Stimulated activated CD8-positive, alpha-beta memory T cell treated with anti-CD3 and anti-CD28 coated beads, Interleukin-7, amount 100 ng/mL, for 1 hour (primary cell): ENCODE results near the gene NAPSA.

Experiments
- DNase-seq, 2 donors: peaks; one replicate each; pipeline ENCODE4 v3.0.0-alpha.2; 2020; ENCODE audit warnings: low read depth in 2 of 2

NAPSA gene

DNA sequence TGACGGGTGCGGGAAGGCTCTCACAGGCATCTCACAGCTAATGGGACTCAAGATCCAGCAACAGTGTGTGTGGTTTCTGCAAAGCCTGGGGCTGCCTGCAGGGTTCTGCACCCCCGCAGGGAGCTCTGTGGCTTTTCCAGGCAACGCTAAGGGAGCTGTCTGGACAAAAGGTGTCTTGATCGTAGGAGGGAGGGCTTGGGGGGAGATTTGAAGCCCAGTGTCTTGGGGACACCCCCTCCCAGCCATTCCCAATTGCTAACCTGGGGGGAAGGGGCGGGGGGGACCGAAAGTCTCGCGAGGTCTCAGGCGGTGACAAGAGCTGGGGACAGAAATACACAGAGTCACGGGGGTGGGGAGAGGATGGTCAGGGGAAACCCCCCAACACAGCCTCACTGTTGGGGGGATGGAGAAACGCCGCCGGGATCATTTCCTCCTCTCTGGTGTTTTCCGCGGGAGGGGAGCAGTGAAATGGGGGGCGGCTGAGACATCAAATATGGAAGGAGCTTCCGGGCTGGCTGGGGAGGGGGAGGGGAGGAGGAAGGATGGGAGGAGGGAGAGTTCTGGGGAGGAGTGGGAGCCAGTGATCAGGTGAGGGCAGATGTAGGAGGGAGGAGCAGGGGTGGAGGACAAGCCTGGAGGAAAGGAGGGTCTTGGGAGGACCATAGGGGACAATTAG, 49.5 kb downstream of the NAPSA start:
- DNase-seq = no peak

DNA sequence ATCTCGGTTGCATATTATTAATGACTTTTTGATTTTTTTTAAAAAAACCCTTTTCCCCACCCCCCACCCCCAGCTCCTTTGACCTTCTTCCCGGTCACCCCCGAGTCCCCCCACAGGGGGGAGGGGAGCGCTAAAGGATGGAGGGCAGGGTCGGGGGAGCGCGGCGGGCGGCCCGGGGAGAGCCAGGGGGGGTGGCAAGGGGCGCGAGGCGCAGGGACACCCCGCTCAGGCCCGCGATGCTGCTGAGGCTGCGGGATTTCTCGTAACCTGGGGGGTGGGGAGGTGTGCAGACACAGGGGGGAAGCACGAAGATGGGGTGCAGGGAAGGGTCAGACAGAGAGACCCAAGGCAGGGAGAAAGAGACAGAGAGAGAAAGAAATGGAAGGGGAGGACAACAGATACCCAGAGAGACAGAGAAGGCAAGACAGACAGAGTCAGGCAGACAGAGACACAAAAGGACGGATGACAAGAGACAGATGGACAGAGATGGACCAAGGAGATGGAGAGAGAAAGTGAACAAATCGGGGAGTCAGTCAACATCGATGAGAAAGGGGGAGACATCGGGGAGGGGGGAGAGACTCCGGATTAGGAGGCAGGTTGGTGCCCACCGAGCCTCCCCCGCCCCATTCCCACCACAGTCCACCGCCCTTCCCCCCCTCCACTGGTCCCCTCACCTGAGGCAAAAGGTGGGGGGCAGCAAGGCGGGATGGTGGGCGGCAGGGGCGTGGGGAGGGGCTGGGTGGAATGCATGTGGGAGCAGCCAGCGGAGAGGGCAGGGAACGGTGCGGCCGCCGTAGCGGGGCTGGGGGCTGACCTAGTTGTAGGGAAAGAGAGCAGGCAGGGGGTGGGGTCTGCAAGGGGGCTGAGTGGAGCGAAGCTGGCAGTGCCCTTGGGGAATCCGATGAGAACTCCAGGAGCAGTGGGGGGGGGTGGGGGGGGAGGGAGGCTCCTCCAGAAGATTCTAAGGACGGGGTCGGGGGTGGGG, 50.4 kb downstream of the NAPSA start:
- DNase-seq = no peak

DNA sequence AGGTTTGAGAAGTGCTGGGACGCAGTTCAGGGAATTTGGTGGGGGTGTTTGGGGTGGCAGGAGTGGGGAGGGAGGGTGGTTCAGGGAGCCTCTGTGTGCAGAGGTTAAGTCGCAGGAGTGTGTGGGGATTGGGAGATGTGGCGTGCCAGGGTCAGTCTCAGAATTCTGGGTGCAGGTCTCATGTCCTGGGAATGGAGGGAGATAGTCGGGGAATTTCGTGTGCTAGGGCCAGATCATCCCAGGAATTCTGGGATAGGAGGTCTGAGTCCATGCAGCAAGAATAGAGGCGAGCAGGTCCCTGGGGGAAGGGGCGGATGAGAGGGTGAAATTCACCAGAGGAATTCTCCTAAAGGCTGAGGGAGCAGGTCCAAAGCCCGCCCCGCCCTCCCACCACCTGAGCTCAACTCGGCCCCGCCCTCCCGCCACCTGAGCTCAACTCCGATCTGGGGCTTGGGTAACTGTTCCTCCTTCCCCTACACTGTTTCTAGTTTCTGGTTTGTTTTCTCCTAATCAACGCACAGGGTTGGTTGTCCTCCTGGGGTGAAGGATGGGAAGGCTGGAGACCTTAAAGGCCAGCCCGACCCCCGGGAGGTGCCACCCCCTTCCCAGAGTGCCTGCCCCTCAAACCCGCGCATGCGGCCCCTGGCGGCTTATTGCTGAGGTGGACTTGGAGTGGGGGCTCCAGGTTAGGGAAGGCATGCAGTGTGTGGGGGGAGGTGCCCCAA, 51.5 kb downstream of the NAPSA start:
- no peak for DNase-seq

DNA sequence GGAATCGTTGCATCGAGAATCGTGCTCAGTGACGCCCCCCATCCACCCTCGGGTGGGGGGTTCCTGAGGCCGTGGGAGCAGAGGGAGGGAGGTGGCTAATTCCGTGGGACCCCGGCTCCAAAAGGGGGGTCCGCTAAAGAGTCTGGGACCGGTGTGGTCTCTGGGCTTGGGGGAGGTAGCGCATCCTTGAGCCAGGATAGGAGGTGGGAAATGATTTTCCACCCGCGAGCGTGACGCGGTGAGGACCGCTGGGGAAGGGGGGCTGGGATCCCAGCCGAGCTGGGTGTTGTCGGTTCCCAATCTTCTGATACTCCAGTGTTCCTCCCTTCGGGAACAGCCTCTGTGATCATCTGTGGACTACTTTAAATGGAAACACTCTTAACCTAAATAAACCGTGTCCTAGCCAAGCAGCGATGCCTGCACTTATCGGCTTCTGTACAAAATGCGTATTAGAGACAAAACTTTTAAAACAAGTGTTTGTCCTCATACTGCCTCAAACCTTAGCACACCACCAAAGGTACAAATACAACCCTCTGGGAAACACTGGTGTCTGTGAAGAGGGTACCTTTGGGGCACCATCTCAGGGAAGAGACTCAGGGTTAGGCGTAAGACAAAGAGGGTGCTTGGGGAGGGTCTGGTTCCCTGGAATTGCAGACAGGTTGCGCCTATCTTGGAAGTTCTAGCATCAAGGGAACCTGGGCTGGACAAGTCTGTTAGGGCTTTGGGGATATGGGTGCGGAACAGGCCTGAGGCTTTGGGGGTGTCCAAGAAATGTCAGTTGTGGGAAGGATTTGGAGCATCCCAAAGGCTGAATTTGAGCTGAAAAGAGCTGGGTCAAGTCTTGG, 52.2 kb downstream of the NAPSA start:
- DNase-seq = no peak

DNA sequence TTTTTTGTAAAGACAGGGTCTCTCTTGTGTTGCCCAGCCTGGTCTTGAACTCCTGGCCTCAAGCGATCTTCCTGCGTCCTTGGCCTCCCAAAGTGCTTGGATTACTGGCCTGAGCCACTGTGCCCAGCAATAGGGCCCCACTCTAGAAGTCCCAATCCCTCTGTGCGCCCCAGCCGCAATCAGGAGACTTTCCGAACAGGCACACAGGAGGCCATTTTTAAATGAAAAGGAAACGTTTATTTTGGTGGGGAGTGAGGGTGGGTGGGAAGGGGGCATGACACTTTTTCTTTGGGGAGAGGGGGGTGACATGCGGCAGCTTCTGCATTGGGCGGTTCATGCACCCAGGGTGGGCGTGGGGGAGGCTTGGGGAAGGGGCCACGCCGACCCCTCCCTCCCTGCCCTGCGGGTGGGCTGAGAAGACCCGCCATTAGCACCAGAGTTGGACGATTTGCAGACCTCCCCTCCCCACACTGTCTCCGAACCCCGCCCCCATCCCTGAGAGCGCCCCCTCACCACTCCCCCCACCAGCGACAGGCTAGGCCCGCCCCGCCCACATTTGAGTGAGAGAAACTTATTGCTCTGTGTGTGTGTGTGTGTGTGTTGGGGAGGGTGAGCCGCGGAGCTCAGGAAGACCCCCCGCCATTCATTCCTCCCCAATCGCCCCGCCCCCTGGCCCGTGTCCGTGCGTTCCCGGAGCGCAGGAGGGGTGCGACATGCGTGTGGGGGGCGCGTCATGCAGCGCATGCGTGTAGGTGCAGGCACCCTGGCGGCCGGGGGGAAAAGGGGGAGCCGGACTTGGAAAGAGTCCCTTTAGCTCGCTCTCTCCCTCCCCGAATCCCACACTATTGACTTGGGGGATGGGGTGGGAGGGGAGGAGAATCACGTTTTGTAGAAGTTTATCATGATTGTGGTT, 53.5 kb downstream of the NAPSA start:
- no peak for DNase-seq

DNA sequence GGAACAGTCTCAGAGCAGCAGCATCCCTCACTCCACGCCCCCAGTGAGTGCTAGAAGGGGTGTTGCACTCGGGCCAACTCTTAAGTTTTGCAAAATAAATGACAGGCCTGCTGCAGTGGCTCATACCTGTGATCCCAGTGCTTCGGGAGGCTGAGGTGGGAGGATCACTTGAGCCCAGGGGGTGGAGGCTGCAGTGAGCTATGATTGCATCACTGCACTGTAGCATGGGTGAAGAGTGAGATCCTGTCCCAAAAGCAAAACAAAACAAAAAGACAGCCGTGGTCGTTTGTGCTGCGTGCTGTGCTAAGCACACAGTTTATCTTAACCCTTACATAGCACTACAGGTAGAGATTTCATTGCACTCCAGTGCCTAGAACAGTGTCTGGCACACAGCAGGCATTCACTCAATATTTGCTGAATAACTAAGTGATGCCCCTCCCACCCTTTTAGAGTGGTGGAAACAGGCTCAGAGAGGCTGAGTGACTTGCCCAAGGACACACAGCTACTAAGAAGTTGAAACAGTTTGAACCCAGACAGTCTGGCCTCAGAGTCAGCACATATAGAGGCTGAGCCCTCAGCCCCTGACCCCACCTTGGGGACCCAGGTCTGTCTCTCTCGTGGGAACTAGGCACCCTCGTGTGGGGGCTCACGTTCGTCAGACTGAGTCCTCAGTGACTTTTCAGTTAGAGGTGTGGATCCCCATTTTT, 54.5 kb downstream of the NAPSA start:
- no peak for DNase-seq

DNA sequence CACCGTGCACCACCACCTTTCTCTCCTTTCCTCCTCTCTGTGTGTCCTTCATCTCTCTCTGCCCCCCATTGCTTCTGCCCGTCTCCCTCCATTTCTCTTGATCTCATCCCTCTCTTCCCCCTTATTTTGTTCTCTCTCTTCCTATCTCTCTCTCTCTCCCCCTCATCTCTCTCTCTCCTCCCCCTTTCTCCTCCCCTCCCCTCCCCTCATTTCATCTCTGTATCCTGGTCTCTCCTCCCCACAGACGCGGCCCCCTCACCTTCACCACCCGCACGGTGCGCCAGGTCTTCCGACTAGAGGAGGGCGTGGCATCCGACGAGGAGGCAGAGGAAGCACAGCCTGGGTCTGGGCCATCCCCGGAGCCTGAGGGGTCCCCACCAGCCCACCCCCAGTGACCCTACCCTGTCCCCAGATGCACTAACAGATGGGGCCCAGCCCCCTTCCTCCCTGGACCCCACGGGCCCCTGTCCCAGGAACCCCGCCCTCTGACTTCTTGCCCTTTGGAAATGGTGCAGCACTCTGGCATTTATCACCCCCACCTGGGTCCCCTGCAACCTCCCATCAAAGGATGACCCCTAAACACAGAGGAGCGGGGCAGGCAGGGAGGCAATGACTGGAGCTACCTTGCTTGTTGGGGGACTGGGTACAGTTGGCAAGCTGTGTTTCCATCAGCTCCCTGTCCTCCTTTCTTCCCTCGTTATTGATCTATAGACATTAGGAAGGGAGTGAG, 55.9 kb downstream of the NAPSA start:
- DNase-seq = no peak

DNA sequence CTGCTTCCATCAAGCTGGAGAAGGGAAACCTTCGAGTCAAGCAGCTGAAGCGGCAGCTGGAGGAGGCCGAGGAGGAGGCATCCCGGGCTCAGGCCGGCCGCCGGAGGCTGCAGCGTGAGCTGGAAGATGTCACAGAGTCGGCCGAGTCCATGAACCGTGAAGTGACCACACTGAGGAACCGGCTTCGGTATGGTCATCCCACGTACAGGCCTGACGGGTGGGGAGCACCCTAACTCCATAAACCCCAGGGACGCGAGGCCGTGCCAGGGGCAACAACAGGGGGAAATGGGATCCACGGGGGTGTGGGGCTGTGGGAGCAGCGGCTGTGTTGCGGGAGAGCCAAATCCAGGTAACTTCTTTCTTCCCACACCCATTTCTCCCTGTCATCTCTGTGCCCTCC, 56.4 kb downstream of the NAPSA start:
- no peak for DNase-seq
